Endothelial cell of umbilical vein (primary cell): ENCODE results near the gene ABHD14A.
A peak's percentile ranks its signal among the peaks of the same experiment; 100 is the strongest.

ENCODE experiments used
- CTCF ChIP-seq, 2 donors: IDR thresholded peaks; 1 replicate in 1 of 2; 2 replicates in 1 of 2; pipeline ENCODE4 v1.5.1; 2011; ENCODE audit warnings: low read length in 2 of 2, mild to moderate bottlenecking in 2 of 2, moderate library complexity in 2 of 2, control low read depth in 1 of 2, inconsistent platforms in 1 of 2, low read depth in 1 of 2; ENCODE audit not compliant: insufficient read depth in 1 of 2; ENCODE audit errors: extremely low read depth in 1 of 2
- EZH2 ChIP-seq: IDR thresholded peaks from 2 replicates; pipeline ENCODE4 v1.6.1; 2012; ENCODE audit warnings: borderline replicate concordance, low read depth, mild to moderate bottlenecking, moderate library complexity, low read length, inconsistent platforms; ENCODE audit not compliant: severe bottlenecking
- FOS ChIP-seq: IDR thresholded peaks from 2 replicates; pipeline ENCODE4 v1.6.1; 2011; ENCODE audit warnings: mild to moderate bottlenecking, low read length, moderate library complexity, borderline replicate concordance; ENCODE audit not compliant: insufficient read depth
- GATA2 ChIP-seq: IDR thresholded peaks from 2 replicates; pipeline ENCODE4 v1.7.0; 2011; ENCODE audit warnings: low read depth, mild to moderate bottlenecking, moderate library complexity, mixed read lengths, low read length; ENCODE audit not compliant: insufficient read length, insufficient read depth
- MAX ChIP-seq: IDR thresholded peaks from 2 replicates; pipeline ENCODE4 v1.6.1; 2011; ENCODE audit not compliant: insufficient read depth, insufficient read length
- MYC ChIP-seq: IDR thresholded peaks from one replicate; pipeline ENCODE4 v1.6.1; 2011; ENCODE audit warnings: mild to moderate bottlenecking, low read depth, low read length
- POLR2A ChIP-seq: IDR thresholded peaks from 2 replicates; pipeline ENCODE4 v1.6.1; 2012; ENCODE audit warnings: low read depth, mild to moderate bottlenecking, control low read depth, low read length
- POLR2AphosphoS5 ChIP-seq: IDR thresholded peaks from 2 replicates; pipeline ENCODE4 v1.6.1; 2012; ENCODE audit warnings: low read depth, mild to moderate bottlenecking, control low read depth, low read length, moderate library complexity; ENCODE audit not compliant: insufficient read depth

- TF ChIP-seq CTCF (IDR thresholded peaks at IDR 0.05; ENCODE audit: extremely low read depth in 1 of 2, insufficient read depth in 1 of 2, low read depth in 1 of 2, low read length in 2 of 2) (peak; percentile 69 to 81), POLR2A (no peak), MYC (peak; percentile 13), MAX (peak; percentile 43), POLR2AphosphoS5 (peak; percentile 41), FOS (no peak), EZH2 (no peak), GATA2 (no peak)
Observed at GRCh38 chr3:51982352-51982837, 7.5 kb downstream of the ABHD14A start.
